DOHH2 (cell line): ENCODE data around the gene CYB5RL.

Source experiments
- H3F3A ChIP-seq: fragments of 200-600 bp; sonication (generic), shearing (Covaris generic); 2 replicates; pipeline ENCODE4 v1.6.0; 2016; ENCODE audit warnings: antibody characterized with exemption, mild to moderate bottlenecking; ENCODE audit not compliant: control insufficient read depth, insufficient read depth
- H3K27ac ChIP-seq: fragments of 200-600 bp; sonication (generic); 2 replicates; pipeline ENCODE4 v1.5.1; 2014; ENCODE audit warnings: low read depth, mild to moderate bottlenecking, low read length, moderate library complexity
- H3K27me3 ChIP-seq: fragments of 200-600 bp; sonication (generic); 2 replicates; pipeline ENCODE4 v1.6.1; 2014; ENCODE audit warnings: mild to moderate bottlenecking, low read length, mixed read lengths; ENCODE audit not compliant: control insufficient read depth
- H3K36me3 ChIP-seq: fragments of 200-600 bp; sonication (generic); 2 replicates; pipeline ENCODE4 v1.6.1; 2014; ENCODE audit warnings: mild to moderate bottlenecking, low read length, moderate library complexity, mixed read lengths; ENCODE audit not compliant: control insufficient read depth
- H3K4me1 ChIP-seq: fragments of 200-600 bp; sonication (generic); 2 replicates; pipeline ENCODE4 v1.6.1; 2014; ENCODE audit warnings: mild to moderate bottlenecking, low read length, mixed read lengths; ENCODE audit not compliant: control insufficient read depth
- H3K4me2 ChIP-seq: fragments of 200-600 bp; sonication (generic); 2 replicates; pipeline ENCODE4 v1.6.0; 2014; ENCODE audit warnings: mild to moderate bottlenecking, low read length, moderate library complexity
- H3K4me3 ChIP-seq: fragments of 200-600 bp; sonication (generic); 2 replicates; pipeline ENCODE4 v1.5.1; 2014; ENCODE audit warnings: mild to moderate bottlenecking, low read length, mixed read lengths
- H3K79me2 ChIP-seq: fragments of 200-600 bp; sonication (generic); 2 replicates; pipeline ENCODE4 v1.6.1; 2014; ENCODE audit warnings: mild to moderate bottlenecking, low read length, mixed read lengths; ENCODE audit not compliant: control insufficient read depth
- H3K9me2 ChIP-seq: fragments of 200-600 bp; sonication (generic); replicated peaks from 2 replicates; pipeline ENCODE4 v1.6.1; 2014; ENCODE audit warnings: mild to moderate bottlenecking, low read length, mixed read lengths; ENCODE audit not compliant: control insufficient read depth
- H3K9me3 ChIP-seq: fragments of 200-600 bp; sonication (generic); 2 replicates; pipeline ENCODE4 v1.6.1; 2014; ENCODE audit warnings: antibody characterized with exemption, low read length, mixed read lengths; ENCODE audit not compliant: control insufficient read depth, insufficient read depth
- H4K20me1 ChIP-seq: fragments of 200-600 bp; sonication (generic); 2 replicates; pipeline ENCODE4 v1.6.0; 2014; ENCODE audit warnings: low read depth, mild to moderate bottlenecking, antibody characterized with exemption, low read length, moderate library complexity; ENCODE audit not compliant: control insufficient read depth, insufficient read depth
- EZH2phosphoT487 ChIP-seq: fragments of 200-600 bp; sonication (generic); IDR thresholded peaks from 2 replicates; pipeline ENCODE4 v1.6.1; 2017; ENCODE audit warnings: borderline replicate concordance, mild to moderate bottlenecking, antibody characterized with exemption, low read length, moderate library complexity, mixed read lengths
- TF ChIP-seq, protein P1 (sequence below): fragments of 200-600 bp; sonication (generic); IDR thresholded peaks from one replicate; pipeline ENCODE4 v1.5.1; 2014; ENCODE audit warnings: antibody characterized with exemption, mild to moderate bottlenecking, low read depth, low read length; ENCODE audit not compliant: poor library complexity, severe bottlenecking

Gene CYB5RL

GRCh38 chr1:54230507-54231339 is 30.9 kb upstream of the CYB5RL start:
- Histone ChIP-seq H3K79me2 (no peaks in the 10 kb centered on the region), H3K9me2 (no peaks in the 10 kb centered on the region), H3K4me2 (no peak overlapping the region), H3F3A (no peaks in the 10 kb centered on the region), H3K27me3 (no peaks in the 10 kb centered on the region), H3K27ac (no peak overlapping the region), H3K4me1 (peaks cover 6% of the 10 kb centered on the region), H3K36me3 (no peaks in the 10 kb centered on the region), H3K4me3 (no peak overlapping the region), H4K20me1 (no peaks in the 10 kb centered on the region), H3K9me3 (no peaks in the 10 kb centered on the region)
- TF ChIP-seq EZH2phosphoT487: no peak
- TF ChIP-seq, protein P1, sequence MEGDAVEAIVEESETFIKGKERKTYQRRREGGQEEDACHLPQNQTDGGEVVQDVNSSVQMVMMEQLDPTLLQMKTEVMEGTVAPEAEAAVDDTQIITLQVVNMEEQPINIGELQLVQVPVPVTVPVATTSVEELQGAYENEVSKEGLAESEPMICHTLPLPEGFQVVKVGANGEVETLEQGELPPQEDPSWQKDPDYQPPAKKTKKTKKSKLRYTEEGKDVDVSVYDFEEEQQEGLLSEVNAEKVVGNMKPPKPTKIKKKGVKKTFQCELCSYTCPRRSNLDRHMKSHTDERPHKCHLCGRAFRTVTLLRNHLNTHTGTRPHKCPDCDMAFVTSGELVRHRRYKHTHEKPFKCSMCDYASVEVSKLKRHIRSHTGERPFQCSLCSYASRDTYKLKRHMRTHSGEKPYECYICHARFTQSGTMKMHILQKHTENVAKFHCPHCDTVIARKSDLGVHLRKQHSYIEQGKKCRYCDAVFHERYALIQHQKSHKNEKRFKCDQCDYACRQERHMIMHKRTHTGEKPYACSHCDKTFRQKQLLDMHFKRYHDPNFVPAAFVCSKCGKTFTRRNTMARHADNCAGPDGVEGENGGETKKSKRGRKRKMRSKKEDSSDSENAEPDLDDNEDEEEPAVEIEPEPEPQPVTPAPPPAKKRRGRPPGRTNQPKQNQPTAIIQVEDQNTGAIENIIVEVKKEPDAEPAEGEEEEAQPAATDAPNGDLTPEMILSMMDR: no peak

GRCh38 chr1:54229281-54229891 is 29.6 kb upstream of the CYB5RL start:
- H3K36me3 ChIP-seq: no peaks in the 10 kb centered on the region
- H3K9me2 ChIP-seq: no peaks in the 10 kb centered on the region
- H3K79me2 ChIP-seq: no peaks in the 10 kb centered on the region
- H3K4me1 ChIP-seq: peaks cover 6% of the 10 kb centered on the region
- H3K27me3 ChIP-seq: no peaks in the 10 kb centered on the region
- no peaks in the 10 kb centered on the region for H3K9me3 ChIP-seq
- TF ChIP-seq, protein P1: no peak
- no peak for TF ChIP-seq EZH2phosphoT487
- no peak overlapping the region for H3K27ac ChIP-seq
- H3K4me3 ChIP-seq: no peak overlapping the region
- no peaks in the 10 kb centered on the region for H3F3A ChIP-seq
- H4K20me1 ChIP-seq: no peaks in the 10 kb centered on the region
- no peak overlapping the region for H3K4me2 ChIP-seq

DNA sequence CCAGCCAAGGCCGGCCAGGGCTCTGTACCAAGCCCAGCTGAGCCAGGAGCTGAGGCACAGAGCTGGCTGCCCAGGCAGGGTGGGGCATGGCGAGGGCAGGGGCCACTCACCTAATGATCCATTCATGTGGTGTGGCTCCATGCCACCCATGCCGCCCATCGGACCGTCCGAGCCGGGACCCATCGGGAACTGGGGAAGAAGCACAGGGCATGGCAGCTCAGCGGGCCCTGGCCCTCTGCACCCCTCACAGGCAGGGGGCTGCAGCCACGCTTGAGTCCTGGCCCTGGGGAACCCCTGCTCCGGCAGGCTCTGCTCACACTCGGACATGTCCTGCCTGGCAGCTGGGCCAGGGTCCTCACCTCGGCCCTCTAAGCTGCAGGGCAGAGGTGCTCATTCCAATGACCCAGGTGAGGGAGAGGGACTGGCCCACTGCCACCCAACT is 28.8 kb upstream of the CYB5RL start:
- no peaks in the 10 kb centered on the region for H3K9me3 ChIP-seq
- no peaks in the 10 kb centered on the region for H3K36me3 ChIP-seq
- TF ChIP-seq, protein P1: no peak
- TF ChIP-seq EZH2phosphoT487: no peak
- H3K27me3 ChIP-seq: no peaks in the 10 kb centered on the region
- no peaks in the 10 kb centered on the region for H4K20me1 ChIP-seq
- no peak overlapping the region for H3K27ac ChIP-seq
- H3K9me2 ChIP-seq: no peaks in the 10 kb centered on the region
- H3K4me2 ChIP-seq: no peak overlapping the region
- no peaks in the 10 kb centered on the region for H3K79me2 ChIP-seq
- no peaks in the 10 kb centered on the region for H3F3A ChIP-seq
- H3K4me3 ChIP-seq: no peak overlapping the region
- H3K4me1 ChIP-seq: peaks cover 6% of the 10 kb centered on the region
